Dendritic cell treated with granulocyte-macrophage colony-stimulating factor and Interleukin-4, amounts not matched to agents 40 ng/mL and 50 ng/mL, for 4 days (primary cell): ENCODE data around the gene ADORA1.

ENCODE experiments used
- H3K27ac Mint-ChIP-seq: one replicate; pipeline ENCODE4 v1.8.0; 2022; ENCODE audit warnings: mild to moderate bottlenecking, mixed read lengths
- H3K27me3 Mint-ChIP-seq: one replicate; pipeline ENCODE4 v1.8.0; 2022; ENCODE audit warnings: mild to moderate bottlenecking, mixed read lengths
- H3K36me3 Mint-ChIP-seq: one replicate; pipeline ENCODE4 v1.8.0; 2022; ENCODE audit warnings: low read depth, mixed read lengths
- H3K4me1 Mint-ChIP-seq: one replicate; pipeline ENCODE4 v1.8.0; 2022; ENCODE audit warnings: low read depth, mixed read lengths
- H3K4me3 Mint-ChIP-seq: one replicate; pipeline ENCODE4 v1.8.0; 2022; ENCODE audit warnings: mild to moderate bottlenecking, moderate library complexity, mixed read lengths
- H3K9me3 Mint-ChIP-seq: one replicate; pipeline ENCODE4 v1.8.0; 2022; ENCODE audit warnings: mixed read lengths
- intact Hi-C: fragments of 100-400 bp; cut with micrococcal nuclease; formaldehyde crosslinking; loops from one replicate; pipeline ENCODE4 v1.15.0; 2022

Gene ADORA1

GRCh38 chr1:203101813-203102634, 25.5 kb upstream of the ADORA1 start:
- intact Hi-C loops = no loop called here
- Mint-ChIP-seq H3K4me1 (peaks cover 29% of the 10 kb centered on the region), H3K4me3 (no peak overlapping the region), H3K36me3 (no peaks in the 10 kb centered on the region), H3K9me3 (peaks cover 15% of the 10 kb centered on the region), H3K27ac (peak overlapping the region; percentile 12), H3K27me3 (peaks cover 7% of the 10 kb centered on the region)

GRCh38 chr1:203103216-203103615, 24.3 kb upstream of the ADORA1 start:
- H3K27me3 Mint-ChIP-seq = peaks cover 15% of the 10 kb centered on the region
- intact Hi-C loops = no loop called here
- no peaks in the 10 kb centered on the region for H3K36me3 Mint-ChIP-seq
- H3K9me3 Mint-ChIP-seq = peaks cover 15% of the 10 kb centered on the region
- H3K4me3 Mint-ChIP-seq = no peak overlapping the region
- no peak overlapping the region for H3K27ac Mint-ChIP-seq
- H3K4me1 Mint-ChIP-seq = peaks cover 29% of the 10 kb centered on the region

- intact Hi-C loops = no loop called here
- no peak overlapping the region for H3K4me3 Mint-ChIP-seq
- peaks cover 15% of the 10 kb centered on the region for H3K27me3 Mint-ChIP-seq
- no peak overlapping the region for H3K27ac Mint-ChIP-seq
- H3K4me1 Mint-ChIP-seq = peaks cover 29% of the 10 kb centered on the region
- H3K9me3 Mint-ChIP-seq = peaks cover 15% of the 10 kb centered on the region
- no peaks in the 10 kb centered on the region for H3K36me3 Mint-ChIP-seq
Measured at GRCh38 chr1:203103829-203104495, 23.6 kb upstream of the ADORA1 start.

- intact Hi-C loops = no loop called here
- Mint-ChIP-seq H3K27me3 (peaks cover 23% of the 10 kb centered on the region), H3K36me3 (no peaks in the 10 kb centered on the region), H3K9me3 (peaks cover 15% of the 10 kb centered on the region), H3K27ac (no peak overlapping the region), H3K4me1 (peaks cover 29% of the 10 kb centered on the region), H3K4me3 (no peak overlapping the region)
Measured at GRCh38 chr1:203104789-203105390, 22.6 kb upstream of the ADORA1 start.

- Mint-ChIP-seq H3K4me3 (no peak overlapping the region), H3K27ac (no peak overlapping the region), H3K36me3 (no peaks in the 10 kb centered on the region), H3K9me3 (no peaks in the 10 kb centered on the region), H3K27me3 (peaks cover 47% of the 10 kb centered on the region), H3K4me1 (peaks cover under 1% of the 10 kb centered on the region)
- intact Hi-C loops = no loop called here
Measured at GRCh38 chr1:203112475-203112874, 15.1 kb upstream of the ADORA1 start.

- intact Hi-C loops = no loop called here
Measured at GRCh38 chr1:203113308-203113707, 14.2 kb upstream of the ADORA1 start.

GRCh38 chr1:203114202-203114601, 13.3 kb upstream of the ADORA1 start:
- intact Hi-C loops = no loop called here
- Mint-ChIP-seq H3K27me3 (peaks cover 53% of the 10 kb centered on the region), H3K4me1 (peaks cover 6% of the 10 kb centered on the region), H3K36me3 (no peaks in the 10 kb centered on the region), H3K9me3 (no peaks in the 10 kb centered on the region), H3K4me3 (no peak overlapping the region), H3K27ac (no peak overlapping the region)

More at GRCh38 chr1:203113308-203113707, 14.2 kb upstream of the ADORA1 start:
- H3K9me3 Mint-ChIP-seq = no peaks in the 10 kb centered on the region
- peaks cover 48% of the 10 kb centered on the region for H3K27me3 Mint-ChIP-seq
- H3K4me3 Mint-ChIP-seq = no peak overlapping the region
- no peaks in the 10 kb centered on the region for H3K36me3 Mint-ChIP-seq
- H3K4me1 Mint-ChIP-seq = peaks cover 6% of the 10 kb centered on the region
- no peak overlapping the region for H3K27ac Mint-ChIP-seq

- H3K36me3 Mint-ChIP-seq = no peaks in the 10 kb centered on the region
- intact Hi-C loops = loop anchor here (5.0 kb wide), 1 partner anchor 79 kb away; no protein-coding TSS in a partner anchor
- no peaks in the 10 kb centered on the region for H3K9me3 Mint-ChIP-seq
- H3K4me1 Mint-ChIP-seq = peaks cover 10% of the 10 kb centered on the region
- H3K27me3 Mint-ChIP-seq = peaks cover 55% of the 10 kb centered on the region
- no peak overlapping the region for H3K4me3 Mint-ChIP-seq
- no peak overlapping the region for H3K27ac Mint-ChIP-seq
Measured at GRCh38 chr1:203116091-203116820, 11.3 kb upstream of the ADORA1 start.

GRCh38 chr1:203117611-203118575, 9.6 kb upstream of the ADORA1 start:
- H3K9me3 Mint-ChIP-seq = no peaks in the 10 kb centered on the region
- no peak overlapping the region for H3K4me3 Mint-ChIP-seq
- no peaks in the 10 kb centered on the region for H3K36me3 Mint-ChIP-seq
- peaks cover 67% of the 10 kb centered on the region for H3K27me3 Mint-ChIP-seq
- peaks cover 17% of the 10 kb centered on the region for H3K4me1 Mint-ChIP-seq
- H3K27ac Mint-ChIP-seq = no peak overlapping the region
- intact Hi-C loops = loop anchor here (1.0 to 5.0 kb wide), 4 partner anchors 55 to 151 kb away; no protein-coding TSS in a partner anchor

GRCh38 chr1:203120325-203121153, 7.0 kb upstream of the ADORA1 start:
- Mint-ChIP-seq H3K4me1 (peaks cover 35% of the 10 kb centered on the region), H3K36me3 (no peaks in the 10 kb centered on the region), H3K4me3 (no peak overlapping the region), H3K27me3 (peaks cover 86% of the 10 kb centered on the region), H3K9me3 (no peaks in the 10 kb centered on the region), H3K27ac (no peak overlapping the region)
- intact Hi-C loops = no loop called here

- Mint-ChIP-seq H3K27me3 (peaks cover 79% of the 10 kb centered on the region), H3K36me3 (no peaks in the 10 kb centered on the region), H3K4me1 (peaks cover 43% of the 10 kb centered on the region), H3K27ac (no peak overlapping the region), H3K9me3 (no peaks in the 10 kb centered on the region), H3K4me3 (no peak overlapping the region)
- intact Hi-C loops = no loop called here
Measured at GRCh38 chr1:203121186-203122015, 6.1 kb upstream of the ADORA1 start.
